Measurements from ENCODE around the gene CNTD1.

DNA sequence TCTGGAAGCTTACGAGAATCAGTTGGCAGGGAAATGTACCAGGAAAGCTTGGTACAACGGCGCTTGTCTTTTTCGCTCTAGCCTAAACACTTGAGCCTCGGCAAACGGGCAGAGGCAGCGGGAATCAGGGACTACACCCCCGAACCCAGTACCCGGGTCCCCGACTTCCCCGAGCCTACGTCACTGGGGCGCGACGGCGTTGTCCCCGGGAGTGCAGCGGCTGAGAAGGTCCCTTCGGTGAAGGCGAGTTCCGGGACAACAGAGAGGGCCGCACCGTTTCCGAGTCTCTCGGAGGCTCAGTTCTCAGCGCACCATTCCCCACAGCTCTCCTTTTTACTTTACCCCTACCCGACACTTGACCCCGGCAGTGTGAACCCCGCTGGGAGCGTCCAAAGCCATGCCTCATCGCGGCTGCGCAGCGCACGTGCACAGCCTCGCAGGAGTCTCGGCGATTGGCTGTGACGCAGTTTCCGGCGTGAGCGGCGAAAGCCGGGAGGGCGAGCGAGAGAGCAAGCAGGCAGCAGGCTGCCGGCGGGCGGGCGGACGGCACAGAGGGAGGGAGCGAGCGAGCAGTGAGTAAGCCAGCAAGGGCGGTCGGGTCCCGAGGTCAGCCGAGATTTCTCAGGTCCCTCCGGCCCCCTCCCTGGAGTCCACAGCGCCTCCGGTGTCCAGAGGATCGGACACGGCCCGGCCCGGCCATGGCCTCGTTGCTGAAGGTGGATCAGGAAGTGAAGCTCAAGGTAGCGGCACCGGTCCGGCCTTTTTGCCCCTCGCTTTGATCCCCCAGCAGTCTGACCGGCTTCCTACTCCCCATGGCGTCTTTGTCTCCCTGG, 34.5 kb downstream of the CNTD1 start, which contains the start of gene PSME3:
- TF ChIP-seq, protein P1, sequence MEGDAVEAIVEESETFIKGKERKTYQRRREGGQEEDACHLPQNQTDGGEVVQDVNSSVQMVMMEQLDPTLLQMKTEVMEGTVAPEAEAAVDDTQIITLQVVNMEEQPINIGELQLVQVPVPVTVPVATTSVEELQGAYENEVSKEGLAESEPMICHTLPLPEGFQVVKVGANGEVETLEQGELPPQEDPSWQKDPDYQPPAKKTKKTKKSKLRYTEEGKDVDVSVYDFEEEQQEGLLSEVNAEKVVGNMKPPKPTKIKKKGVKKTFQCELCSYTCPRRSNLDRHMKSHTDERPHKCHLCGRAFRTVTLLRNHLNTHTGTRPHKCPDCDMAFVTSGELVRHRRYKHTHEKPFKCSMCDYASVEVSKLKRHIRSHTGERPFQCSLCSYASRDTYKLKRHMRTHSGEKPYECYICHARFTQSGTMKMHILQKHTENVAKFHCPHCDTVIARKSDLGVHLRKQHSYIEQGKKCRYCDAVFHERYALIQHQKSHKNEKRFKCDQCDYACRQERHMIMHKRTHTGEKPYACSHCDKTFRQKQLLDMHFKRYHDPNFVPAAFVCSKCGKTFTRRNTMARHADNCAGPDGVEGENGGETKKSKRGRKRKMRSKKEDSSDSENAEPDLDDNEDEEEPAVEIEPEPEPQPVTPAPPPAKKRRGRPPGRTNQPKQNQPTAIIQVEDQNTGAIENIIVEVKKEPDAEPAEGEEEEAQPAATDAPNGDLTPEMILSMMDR (IDR thresholded peaks at IDR 0.05): no peak
- peak; percentile 87 to 93 for TF ChIP-seq POLR2A (IDR thresholded peaks at IDR 0.05)
